AG09309 (cell line): ENCODE measurements around the gene ZNF611.

Experiments
- DNase-seq: peaks from one replicate; pipeline ENCODE4 v3.0.0-alpha.2; 2010; ENCODE audit warnings: low read depth
- H3K4me3 ChIP-seq: 2 replicates; pipeline ENCODE4 v1.5.1; 2011; ENCODE audit warnings: mild to moderate bottlenecking, low read depth, low read length, moderate library complexity; ENCODE audit not compliant: control insufficient read depth
- TF ChIP-seq, protein P1 (sequence below): IDR thresholded peaks from 2 replicates; pipeline ENCODE4 v1.5.1; 2011; ENCODE audit warnings: mild to moderate bottlenecking, low read depth, low read length, inconsistent platforms; ENCODE audit not compliant: insufficient read depth, control insufficient read depth; ENCODE audit errors: missing control alignments

ZNF611 gene

GRCh38 chr19:52660981-52661380, 73.9 kb downstream of the ZNF611 start:
- no peak for DNase-seq
- no peak overlapping the region for H3K4me3 ChIP-seq
- TF ChIP-seq, protein P1, sequence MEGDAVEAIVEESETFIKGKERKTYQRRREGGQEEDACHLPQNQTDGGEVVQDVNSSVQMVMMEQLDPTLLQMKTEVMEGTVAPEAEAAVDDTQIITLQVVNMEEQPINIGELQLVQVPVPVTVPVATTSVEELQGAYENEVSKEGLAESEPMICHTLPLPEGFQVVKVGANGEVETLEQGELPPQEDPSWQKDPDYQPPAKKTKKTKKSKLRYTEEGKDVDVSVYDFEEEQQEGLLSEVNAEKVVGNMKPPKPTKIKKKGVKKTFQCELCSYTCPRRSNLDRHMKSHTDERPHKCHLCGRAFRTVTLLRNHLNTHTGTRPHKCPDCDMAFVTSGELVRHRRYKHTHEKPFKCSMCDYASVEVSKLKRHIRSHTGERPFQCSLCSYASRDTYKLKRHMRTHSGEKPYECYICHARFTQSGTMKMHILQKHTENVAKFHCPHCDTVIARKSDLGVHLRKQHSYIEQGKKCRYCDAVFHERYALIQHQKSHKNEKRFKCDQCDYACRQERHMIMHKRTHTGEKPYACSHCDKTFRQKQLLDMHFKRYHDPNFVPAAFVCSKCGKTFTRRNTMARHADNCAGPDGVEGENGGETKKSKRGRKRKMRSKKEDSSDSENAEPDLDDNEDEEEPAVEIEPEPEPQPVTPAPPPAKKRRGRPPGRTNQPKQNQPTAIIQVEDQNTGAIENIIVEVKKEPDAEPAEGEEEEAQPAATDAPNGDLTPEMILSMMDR: no peak

DNA sequence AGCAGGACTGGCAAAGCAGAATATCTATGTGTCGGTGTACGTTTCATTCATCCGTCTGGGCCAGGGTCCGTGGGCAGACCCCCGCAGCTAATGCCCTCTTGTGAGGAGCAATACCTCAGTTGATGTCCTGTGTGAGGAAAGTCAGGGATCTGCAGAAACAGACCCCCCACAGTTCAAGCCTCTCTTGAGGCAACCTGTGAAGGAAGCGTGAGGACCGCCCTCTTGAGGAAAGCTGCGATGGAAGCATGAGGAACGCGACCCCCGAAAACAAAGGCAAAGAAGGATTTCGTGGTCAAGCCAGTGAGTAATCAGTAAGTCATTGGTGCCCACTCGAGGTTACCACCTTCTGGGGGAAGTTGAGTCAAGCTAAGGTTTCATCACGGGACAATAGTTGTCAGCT, 75.8 kb downstream of the ZNF611 start:
- H3K4me3 ChIP-seq: no peak overlapping the region
- TF ChIP-seq, protein P1: no peak
- DNase-seq: no peak

- no peak overlapping the region for H3K4me3 ChIP-seq
- TF ChIP-seq, protein P1: no peak
- DNase-seq: no peak
These were observed 76.2 kb downstream of the ZNF611 start for GRCh38 chr19:52658595-52658994.

GRCh38 chr19:52653161-52653560, 81.7 kb downstream of the ZNF611 start:
- DNase-seq: no peak
- H3K4me3 ChIP-seq: no peak overlapping the region
- TF ChIP-seq, protein P1: no peak
